Activated naive CD4-positive, alpha-beta T cell treated with anti-CD3 and anti-CD28 coated beads, Interleukin-2, amount 10 ng/mL, durations not matched to agents 7 days and 5 days (primary cell): ENCODE measurements around the gene CYB561D1.

Source experiments
- CTCF ChIA-PET: fragments of 350-600 bp; sonication (Branson Sonifier 250); formaldehyde crosslinking; loops from one replicate; lab custom pipeline; 2021; ENCODE audit warnings: antibody characterized with exemption; lab: Charles Lee
- DNase-seq: peaks from one replicate; pipeline ENCODE4 v3.0.0-alpha.2; 2020
- H3K27ac Mint-ChIP-seq: one replicate; pipeline ENCODE4 v1.8.0; 2021; ENCODE audit warnings: mild to moderate bottlenecking, moderate library complexity, mixed read lengths
- H3K27me3 Mint-ChIP-seq: one replicate; pipeline ENCODE4 v1.8.0; 2021; ENCODE audit warnings: mild to moderate bottlenecking, mixed read lengths
- H3K36me3 Mint-ChIP-seq: one replicate; pipeline ENCODE4 v1.8.0; 2021; ENCODE audit warnings: mixed read lengths
- H3K4me1 Mint-ChIP-seq: one replicate; pipeline ENCODE4 v1.8.0; 2021; ENCODE audit warnings: mixed read lengths
- H3K4me3 Mint-ChIP-seq: one replicate; pipeline ENCODE4 v1.8.0; 2021; ENCODE audit warnings: mild to moderate bottlenecking, moderate library complexity, mixed read lengths
- H3K9me3 Mint-ChIP-seq: one replicate; pipeline ENCODE4 v1.8.0; 2021; ENCODE audit warnings: mixed read lengths

CYB561D1 gene

DNA sequence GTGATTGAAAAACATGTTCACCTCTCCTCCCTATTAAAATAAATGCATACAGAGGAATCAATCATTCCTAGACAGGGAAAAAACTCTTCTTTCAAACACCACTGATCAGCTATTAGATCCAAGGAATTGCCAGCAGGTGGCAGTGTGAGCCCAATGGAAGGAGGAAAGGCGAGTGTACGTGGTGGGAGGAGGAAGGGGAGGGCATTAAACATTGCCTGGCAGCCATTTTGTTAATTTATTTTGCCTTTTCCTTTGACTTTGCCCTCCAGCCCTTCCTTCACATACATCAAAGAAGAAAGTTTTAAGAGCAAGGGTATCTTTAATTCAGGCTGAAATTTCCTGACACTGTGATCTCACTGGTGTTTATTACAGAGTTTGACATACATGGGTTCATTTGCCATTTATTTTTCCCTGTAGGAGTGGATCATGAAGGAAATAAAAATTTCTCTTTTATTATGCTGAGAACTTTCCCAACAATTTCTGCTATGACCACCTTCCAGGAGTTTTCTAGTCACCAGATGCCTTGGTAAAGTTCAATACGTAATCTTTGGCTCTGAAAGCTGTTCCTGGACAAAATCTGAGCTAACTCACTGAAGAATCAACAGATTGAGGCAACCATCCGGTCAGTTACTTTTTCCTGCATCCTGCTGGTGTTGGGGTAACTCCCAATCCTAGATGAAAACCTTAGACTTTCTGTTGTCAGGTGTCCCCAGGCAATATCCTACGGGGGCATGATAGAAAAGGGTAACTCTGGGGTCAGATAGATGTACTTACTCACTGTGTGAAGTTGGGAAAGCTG is 52.6 kb downstream of the CYB561D1 start:
- Mint-ChIP-seq H3K36me3 (peaks cover 9% of the 10 kb centered on the region), H3K27me3 (peaks cover 13% of the 10 kb centered on the region), H3K4me3 (peak overlapping the region; percentile 87), H3K9me3 (no peaks in the 10 kb centered on the region), H3K4me1 (peaks cover 38% of the 10 kb centered on the region), H3K27ac (peak overlapping the region; percentile 98)
- CTCF ChIA-PET, result interaction anchor here (0.6 to 8.2 kb wide), 23 partner anchors 10 to 437 kb away, joined by 3 to 145 read pairs (median 5); partner anchors contain the start of genes AHCYL1 and CYB561D1
- DNase-seq, result peak; percentile 95

DNA sequence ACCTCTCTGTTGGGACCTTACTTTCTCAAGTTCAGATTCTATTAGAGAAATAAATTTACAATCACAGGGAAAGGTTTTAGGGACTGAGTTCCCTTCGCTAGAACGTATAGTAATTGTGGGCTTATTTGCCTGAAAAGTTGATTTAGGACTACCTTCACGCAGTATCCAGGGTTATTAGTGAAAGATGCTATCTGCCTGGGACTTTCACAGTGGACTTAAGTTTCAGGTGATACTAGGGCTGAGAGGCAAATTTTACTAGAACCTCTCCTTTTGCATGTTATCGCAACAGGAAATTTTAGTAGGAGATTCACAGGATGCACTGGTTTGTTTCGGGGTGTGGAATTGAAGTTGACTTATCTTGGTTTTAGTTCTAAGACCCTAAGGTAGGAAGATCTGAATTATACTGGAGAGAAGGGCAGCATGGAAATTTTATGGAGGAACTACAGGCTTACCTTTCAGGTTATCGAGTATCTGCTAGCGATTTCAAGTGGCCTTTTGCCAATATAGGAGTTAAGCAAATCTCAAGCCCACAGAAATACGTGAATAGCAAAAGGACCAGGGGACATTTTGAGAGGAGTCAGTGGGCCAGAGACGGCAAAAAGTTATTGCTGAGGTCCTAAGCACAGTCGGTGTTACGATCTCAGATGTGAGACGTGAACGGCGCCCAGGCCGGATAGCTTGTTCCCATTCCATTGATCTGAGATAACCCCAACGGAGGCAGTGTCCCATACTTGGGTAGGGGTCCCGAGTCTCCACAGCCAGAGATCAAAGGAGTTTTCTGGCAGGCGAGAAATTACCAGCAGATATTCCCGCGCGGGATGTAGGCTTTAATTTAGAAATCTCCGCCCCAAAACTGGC is 53.8 kb downstream of the CYB561D1 start:
- Mint-ChIP-seq H3K9me3 (no peaks in the 10 kb centered on the region), H3K27me3 (peaks cover 5% of the 10 kb centered on the region), H3K36me3 (peaks cover 9% of the 10 kb centered on the region), H3K4me3 (peak overlapping the region; percentile 87), H3K27ac (peak overlapping the region; percentile 98), H3K4me1 (peaks cover 42% of the 10 kb centered on the region)
- CTCF ChIA-PET, result interaction anchor here (0.7 to 8.2 kb wide), 14 partner anchors 15 to 437 kb away, joined by 3 to 145 read pairs (median 8); partner anchors contain the start of gene AHCYL1
- peak; percentile 33 for DNase-seq

DNA sequence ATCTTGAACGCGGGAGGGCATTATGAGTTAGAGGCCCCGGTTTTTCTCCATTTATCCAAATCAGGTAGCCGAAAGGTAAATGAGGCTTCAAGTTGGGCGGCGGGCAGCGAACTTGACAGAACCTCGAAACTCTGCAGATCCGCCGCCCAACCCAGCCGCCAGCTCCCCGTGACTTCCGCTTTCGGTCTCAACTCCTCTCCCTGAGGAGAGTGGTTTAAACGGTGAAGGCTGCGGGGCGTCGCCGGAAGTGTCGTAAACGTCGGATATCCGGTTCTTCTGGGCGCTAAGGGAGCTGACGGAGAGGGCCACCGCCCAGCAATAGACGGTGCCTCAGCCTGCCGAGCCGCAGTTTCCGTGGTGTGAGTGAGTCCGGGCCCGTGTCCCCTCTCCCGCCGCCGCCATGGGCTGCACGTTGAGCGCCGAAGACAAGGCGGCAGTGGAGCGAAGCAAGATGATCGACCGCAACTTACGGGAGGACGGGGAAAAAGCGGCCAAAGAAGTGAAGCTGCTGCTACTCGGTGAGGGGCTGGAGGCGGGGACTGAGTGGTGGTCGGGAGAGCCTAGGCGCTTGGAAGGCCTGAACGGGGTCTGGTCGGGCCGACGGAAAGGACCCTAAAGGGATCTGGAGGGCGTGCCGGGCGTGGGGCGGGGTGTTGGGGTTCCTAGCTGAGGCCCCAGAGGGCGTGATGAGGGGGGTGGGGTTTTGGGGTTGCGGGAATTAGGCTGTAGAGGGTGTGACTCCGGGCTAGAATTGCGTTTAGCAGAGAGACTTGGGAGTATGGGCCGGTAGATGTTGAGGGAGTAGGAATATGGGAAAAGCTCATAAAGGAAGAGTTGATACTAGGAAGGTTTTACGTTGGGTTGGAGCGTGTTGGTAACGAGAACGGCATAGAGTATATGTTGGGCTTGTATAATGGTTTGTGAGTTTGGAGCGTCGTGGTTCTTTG is 54.7 kb downstream of the CYB561D1 start, which contains the start of gene GNAI3:
Gene GNAI3 (plus strand): TSS at position 295 of the 947 bp plus-strand sequence. CDS start 106 bp downstream, at position 401.
- peak within 1 kb of the TSS; percentile 98 for H3K27ac Mint-ChIP-seq

More for the DNA sequence above, 54.7 kb downstream of the CYB561D1 start, which contains the start of gene GNAI3:
- CTCF ChIA-PET, result interaction anchor here (0.7 to 3.0 kb wide), 14 partner anchors 11 to 436 kb away, joined by 3 to 25 read pairs (median 4); partner anchors contain the start of genes AHCYL1 and ATXN7L2
- Mint-ChIP-seq H3K9me3 (no peaks in the 10 kb centered on the region), H3K4me3 (peak within 1 kb of the TSS; percentile 87), H3K27me3 (peaks cover 5% of the 10 kb centered on the region), H3K4me1 (peaks cover 47% of the 10 kb centered on the region), H3K36me3 (peaks cover 13% of the 10 kb centered on the region)
- DNase-seq, result peak; percentile 99
